Gastrocnemius medialis (tissue), 4 donors: ENCODE data around the gene GBX1. TPM values are rescaled to one million over a fixed set of nuclear protein-coding genes. Genes with fewer than 3 reads are reported as not detected.
A peak's percentile ranks its signal among the peaks of the same experiment; 100 is the strongest.

Experiments used
- ATAC-seq, 2 donors: fragments of 150-250 bp; one replicate each; pipeline ENCODE4 v1.9.1; 2016
- DNase-seq, 2 donors: peaks; one replicate each; pipeline ENCODE4 v3.0.0-alpha.2; 2019
- H3K27ac ChIP-seq, 4 donors: fragments of 200-600 bp; sonication (generic); 1 replicate in 1 of 4; 2 replicates in 3 of 4; pipeline ENCODE4 v1.5.1; 2016 to 2018; ENCODE audit warnings: mild to moderate bottlenecking in 2 of 4, moderate library complexity in 1 of 4
- H3K27me3 ChIP-seq, 3 donors: fragments of 200-600 bp; sonication (generic) in 2 of 3; 1 replicate in 1 of 3; 2 replicates in 2 of 3; pipeline versions ENCODE4 v1.5.1 to v1.6.0; 2016 to 2019; ENCODE audit warnings: mild to moderate bottlenecking in 1 of 3, moderate library complexity in 1 of 3
- H3K36me3 ChIP-seq, 2 donors: fragments of 200-600 bp; sonication (generic) in 1 of 2; one replicate each; pipeline ENCODE4 v1.5.1; 2017 to 2018
- H3K4me1 ChIP-seq, 2 donors: fragments of 200-600 bp; sonication (generic) in 1 of 2; one replicate each; pipeline ENCODE4 v1.5.1; 2016 to 2017; ENCODE audit warnings: mild to moderate bottlenecking in 2 of 2
- H3K4me3 ChIP-seq, 4 donors: fragments of 200-600 bp; sonication (generic) in 3 of 4; 1 replicate in 1 of 4; 2 replicates in 3 of 4; pipeline ENCODE4 v1.5.1; 2016 to 2019; ENCODE audit warnings: mild to moderate bottlenecking in 2 of 4
- H3K9me3 ChIP-seq, 3 donors: fragments of 200-600 bp; sonication (generic) in 2 of 3; 1 replicate in 1 of 3; 2 replicates in 2 of 3; pipeline ENCODE4 v1.5.1; 2016 to 2019
- CTCF ChIP-seq, 5 experiments: fragments of 450-650 bp in 3 of 5; fragments of 200-600 bp in 2 of 5; sonication (generic) in 2 of 5; IDR thresholded peaks in 4 of 5; conservative IDR thresholded peaks in 1 of 5; 1 replicate in 4 of 5; 2 replicates in 1 of 5; pipeline ENCODE4 v1.5.1; 2016 to 2019; ENCODE audit warnings: antibody characterized with exemption in 5 of 5, mild to moderate bottlenecking in 3 of 5, moderate library complexity in 3 of 5
- POLR2A ChIP-seq, 2 donors: fragments of 450-650 bp; IDR thresholded peaks; one replicate each; pipeline ENCODE4 v1.6.1; 2017; ENCODE audit warnings: antibody characterized with exemption in 2 of 2, mild to moderate bottlenecking in 2 of 2, moderate library complexity in 2 of 2
- in situ Hi-C, 4 donors: fragments of 200-750 bp; cut with MboI; loops; one replicate each; pipeline versions ENCODE4 v1.15.0 to v1.8.0; 2017; ENCODE audit warnings: low sequenced_read_pairs in 4 of 4
- intact Hi-C: fragments of 100-400 bp; cut with DNase I; formaldehyde crosslinking; loops from one replicate; pipeline ENCODE4 v1.15.1; 2023; ENCODE audit warnings: low total_unique reads
- total RNA-seq, 4 donors: library from RNA; depleted of rRNA; stranded (reverse); fragments of >200 nt; gene quantifications; one replicate each; pipeline versions ENCODE4 v1.1.0 to v1.2.3, GENCODE V29; 2016

Gene GBX1
- total RNA-seq, 4 donors from 2014 or later: 0.58 TPM; not detected in 3

- no peak overlapping the region for H3K4me3 ChIP-seq
- in situ Hi-C loops (loop anchor here in 2 of 4 donors (10.0 kb wide), 1 partner anchor 46 kb away; no protein-coding TSS in a partner anchor), intact Hi-C loops (no loop called here)
- H3K4me1 ChIP-seq: peaks cover 4 to 22% of the 10 kb centered on the region in 2 donors
- peaks cover 0 to 28% of the 10 kb centered on the region in 2 donors for H3K36me3 ChIP-seq
- DNase-seq (no peak), ATAC-seq (no peak)
- TF ChIP-seq POLR2A (IDR thresholded peaks at IDR 0.05): no peak
- no peak for TF ChIP-seq CTCF (IDR thresholded peaks at IDR 0.05 in 4 of 5, conservative IDR thresholded peaks at IDR 0.05 in 1 of 5)
- no peaks in the 10 kb centered on the region for H3K9me3 ChIP-seq
- no peaks in the 10 kb centered on the region for H3K27me3 ChIP-seq
- H3K27ac ChIP-seq: no peak overlapping the region
These were observed 38.8 kb downstream of the GBX1 start for GRCh38 chr7:151128716-151129115.

GRCh38 chr7:151128144-151128543 lies 39.4 kb downstream of the GBX1 start:
- Histone ChIP-seq H3K9me3 (no peaks in the 10 kb centered on the region), H3K36me3 (peaks cover 0 to 25% of the 10 kb centered on the region in 2 donors), H3K27me3 (no peaks in the 10 kb centered on the region), H3K4me1 (peaks cover 4 to 22% of the 10 kb centered on the region in 2 donors), H3K4me3 (no peak overlapping the region), H3K27ac (no peak overlapping the region)
- ATAC-seq (no peak), DNase-seq (no peak)
- intact Hi-C loops: no loop called here
- in situ Hi-C loops: loop anchor here in 2 of 4 donors (10.0 kb wide), 1 partner anchor 47 kb away; no protein-coding TSS in a partner anchor
- TF ChIP-seq POLR2A (IDR thresholded peaks at IDR 0.05) (no peak), CTCF (IDR thresholded peaks at IDR 0.05 in 4 of 5, conservative IDR thresholded peaks at IDR 0.05 in 1 of 5) (no peak)

DNA sequence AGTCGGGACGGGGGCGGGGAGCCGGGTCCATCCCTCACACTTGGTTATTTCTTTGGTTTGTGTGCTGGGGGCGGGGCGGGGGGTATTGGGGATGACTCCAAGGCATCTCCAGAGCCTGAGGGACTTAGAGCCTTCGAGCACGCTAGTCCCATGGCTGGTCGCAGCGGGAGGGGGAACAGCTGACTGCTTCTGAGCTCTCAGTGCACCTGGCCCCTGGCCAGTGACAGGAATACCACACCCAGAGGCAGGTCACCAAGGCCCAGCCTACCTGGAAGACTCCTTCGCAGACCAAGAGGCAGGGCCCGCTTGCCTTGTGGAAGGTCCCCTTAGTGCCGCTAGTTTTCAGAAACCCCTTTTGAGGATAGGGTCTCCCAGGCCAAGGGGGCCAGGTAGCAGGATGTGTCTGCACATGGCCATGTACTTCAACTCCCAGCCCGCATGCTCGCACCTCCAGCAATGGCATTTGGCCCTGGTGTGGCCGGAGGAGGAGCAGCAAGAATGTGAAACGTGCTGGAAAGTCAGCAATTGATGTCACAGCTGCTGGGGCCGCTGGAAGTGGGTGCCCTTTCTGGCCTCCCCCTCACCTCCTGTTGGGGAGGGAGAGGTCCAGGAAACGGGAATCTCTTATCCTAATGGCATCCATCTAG lies 40.9 kb downstream of the GBX1 start:
- in situ Hi-C loops (loop anchor here in 2 of 4 donors (10.0 kb wide), 1 partner anchor 48 kb away; no protein-coding TSS in a partner anchor), intact Hi-C loops (no loop called here)
- no peak overlapping the region for H3K4me3 ChIP-seq
- H3K27ac ChIP-seq: no peak overlapping the region
- TF ChIP-seq CTCF (IDR thresholded peaks at IDR 0.05 in 4 of 5, conservative IDR thresholded peaks at IDR 0.05 in 1 of 5) (no peak), POLR2A (IDR thresholded peaks at IDR 0.05) (no peak)
- no peaks in the 10 kb centered on the region for H3K27me3 ChIP-seq
- H3K36me3 ChIP-seq: peaks cover 0 to 18% of the 10 kb centered on the region in 2 donors
- DNase-seq: peak in 1 of 2 donors; percentile 41
- H3K4me1 ChIP-seq: peaks cover 4 to 22% of the 10 kb centered on the region in 2 donors
- ATAC-seq: no peak
- no peaks in the 10 kb centered on the region for H3K9me3 ChIP-seq

DNA sequence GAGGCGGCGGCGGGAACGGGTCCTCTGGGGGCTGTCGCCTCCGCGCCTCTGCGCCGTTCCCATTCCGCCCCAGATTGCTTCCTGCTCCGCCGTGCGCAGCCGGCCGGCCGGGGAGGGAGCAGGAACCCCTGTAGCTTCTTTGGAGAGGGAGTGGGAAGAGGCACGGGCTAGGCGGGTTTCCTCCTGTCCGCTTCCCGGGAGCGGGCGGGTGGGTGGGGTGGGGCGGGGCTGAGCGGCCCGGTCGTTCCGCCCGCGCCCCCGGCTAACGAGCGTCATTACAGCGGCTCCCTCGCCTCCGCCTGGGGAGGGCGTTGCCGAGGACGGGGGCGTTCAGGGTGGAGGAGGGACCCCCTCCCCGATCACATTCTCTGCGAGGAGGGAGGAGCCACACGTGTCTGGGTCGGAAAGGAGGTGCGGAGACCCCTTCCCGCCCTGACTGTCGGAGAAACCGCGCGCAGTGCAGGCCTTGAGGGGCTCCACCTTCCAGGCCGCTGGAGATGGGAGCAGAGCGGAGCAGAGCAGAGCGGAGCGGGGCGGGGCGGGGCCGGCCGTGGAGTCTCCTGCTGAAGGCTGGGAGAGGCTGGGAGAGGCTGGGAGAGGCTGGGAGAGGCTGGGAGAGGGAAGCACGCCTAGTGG lies 41.5 kb downstream of the GBX1 start:
- H3K27ac ChIP-seq: no peak overlapping the region
- no peaks in the 10 kb centered on the region for H3K27me3 ChIP-seq
- in situ Hi-C loops: loop anchor here in 2 of 4 donors (10.0 kb wide), 1 partner anchor 49 kb away; no protein-coding TSS in a partner anchor

More for the DNA sequence above, 41.5 kb downstream of the GBX1 start:
- Histone ChIP-seq H3K36me3 (peaks cover 0 to 20% of the 10 kb centered on the region in 2 donors), H3K4me3 (peak overlapping the region; percentile 49 to 58 (median 55)), H3K9me3 (no peaks in the 10 kb centered on the region), H3K4me1 (peaks cover 4 to 22% of the 10 kb centered on the region in 2 donors)
- DNase-seq: no peak
- intact Hi-C loops: loop anchor here (2.0 kb wide), 1 partner anchor 119 kb away; no protein-coding TSS in a partner anchor
- no peak for ATAC-seq
- TF ChIP-seq POLR2A (IDR thresholded peaks at IDR 0.05): no peak
- no peak for TF ChIP-seq CTCF (IDR thresholded peaks at IDR 0.05 in 4 of 5, conservative IDR thresholded peaks at IDR 0.05 in 1 of 5)
